ENCODE results near the gene MTG1.
"Not testable (repeated sequence)": the region's sequence is repeated elsewhere in the genome, so short reads cannot be mapped to it uniquely, and the experiment has no call there.

Gene MTG1

GRCh38 chr10:133379152-133379800, 14.7 kb upstream of the MTG1 start, which contains the start of gene PAOX:
Gene PAOX (plus strand): TSS chr10:133379262. CDS start chr10:133379317, 55 bp downstream.
- peak; percentile 78 for DNase-seq

- no peak for DNase-seq
These were observed 13.9 kb upstream of the MTG1 start for GRCh38 chr10:133379801-133380666.

GRCh38 chr10:133381036-133381435, 12.9 kb upstream of the MTG1 start:
- no peak for DNase-seq

- DNase-seq = no peak
These were observed 10.4 kb upstream of the MTG1 start for GRCh38 chr10:133383551-133383950.

GRCh38 chr10:133384071-133384470, 9.9 kb upstream of the MTG1 start:
- no peak for DNase-seq

GRCh38 chr10:133385214-133385613, 8.7 kb upstream of the MTG1 start:
- no peak for DNase-seq

GRCh38 chr10:133386951-133387350, 7.0 kb upstream of the MTG1 start:
- not testable (repeated sequence) for DNase-seq

- peak; percentile 23 for DNase-seq
These were observed 5.6 kb upstream of the MTG1 start for GRCh38 chr10:133388236-133388972.

- peak; percentile 59 for DNase-seq
These were observed 4.8 kb upstream of the MTG1 start for GRCh38 chr10:133388973-133389818.

GRCh38 chr10:133390597-133391248, 3.2 kb upstream of the MTG1 start:
- peak; percentile 36 for DNase-seq

GRCh38 chr10:133391249-133391635, 2.7 kb upstream of the MTG1 start:
- DNase-seq = peak; percentile 25

GRCh38 chr10:133391761-133392518, 2.0 kb upstream of the MTG1 start:
- DNase-seq = peak; percentile 73

GRCh38 chr10:133393401-133394063, 425 bp upstream of the MTG1 start:
- DNase-seq = peak; percentile 25

GRCh38 chr10:133394801-133395221, 854 bp downstream of the MTG1 start:
- DNase-seq = peak; percentile 31

- DNase-seq = peak; percentile 20
These were observed 2.2 kb downstream of the MTG1 start for GRCh38 chr10:133396035-133396624.

- no peak for DNase-seq
These were observed 4.0 kb downstream of the MTG1 start for GRCh38 chr10:133397938-133398337.

- no peak for DNase-seq
These were observed 5.2 kb downstream of the MTG1 start for GRCh38 chr10:133399123-133399601.

- DNase-seq = peak; percentile 23
These were observed 6.9 kb downstream of the MTG1 start for GRCh38 chr10:133400624-133401424.

GRCh38 chr10:133401500-133401899, 7.5 kb downstream of the MTG1 start:
- no peak for DNase-seq
